Thoracic aorta (tissue), 2 donors: Measurements from ENCODE around the gene MLN. TPM values are rescaled to one million over a fixed set of nuclear protein-coding genes. Genes with fewer than 3 reads are reported as not detected.

Experiments used
- ATAC-seq: fragments of 150-250 bp; one replicate; pipeline ENCODE4 v1.8.0; 2017; ENCODE audit warnings: low read depth; ENCODE audit not compliant: insufficient number of reproducible peaks, low FRiP score
- DNase-seq: peaks from one replicate; pipeline ENCODE4 v3.0.0-alpha.2; 2020; ENCODE audit warnings: low spot score
- H3K27ac ChIP-seq, 2 donors: fragments of 200-600 bp; sonication (generic); 1 replicate in 1 of 2; 2 replicates in 1 of 2; pipeline ENCODE4 v1.5.1; 2016; ENCODE audit warnings: mild to moderate bottlenecking in 2 of 2, moderate library complexity in 2 of 2
- H3K27me3 ChIP-seq: fragments of 200-600 bp; sonication (generic); replicated peaks from 2 replicates; pipeline ENCODE4 v1.6.0; 2016; ENCODE audit warnings: mild to moderate bottlenecking; ENCODE audit not compliant: insufficient read depth
- H3K36me3 ChIP-seq: fragments of 200-600 bp; sonication (generic); one replicate; pipeline ENCODE4 v1.5.1; 2016
- H3K4me1 ChIP-seq, 2 donors: fragments of 200-600 bp; sonication (generic); 1 replicate in 1 of 2; 2 replicates in 1 of 2; pipeline versions ENCODE4 v1.5.1 to v1.6.0; 2016; ENCODE audit warnings: low read depth in 2 of 2, mild to moderate bottlenecking in 1 of 2; ENCODE audit not compliant: control insufficient read depth in 1 of 2
- H3K4me3 ChIP-seq: fragments of 200-600 bp; sonication (generic); 2 replicates; pipeline ENCODE4 v1.5.1; 2016; ENCODE audit warnings: mild to moderate bottlenecking
- H3K9me3 ChIP-seq: fragments of 200-600 bp; sonication (generic); 2 replicates; pipeline ENCODE4 v1.5.1; 2016
- total RNA-seq, 2 donors: library from RNA; depleted of rRNA; stranded (reverse); fragments of >200 nt; gene quantifications; one replicate each; pipeline versions ENCODE4 v1.1.0 to v1.2.3, GENCODE V29; 2016
- TF ChIP-seq, protein P1 (sequence below): fragments of 200-600 bp; sonication (generic); IDR thresholded peaks from one replicate; pipeline ENCODE4 v1.5.1; 2019; ENCODE audit warnings: antibody characterized with exemption

The MLN gene
- total RNA-seq, result not detected

- no peak for ATAC-seq
- no peaks in the 10 kb centered on the region for H3K27me3 ChIP-seq
- H3K36me3 ChIP-seq, result no peaks in the 10 kb centered on the region
- no peaks in the 10 kb centered on the region for H3K9me3 ChIP-seq
- H3K4me1 ChIP-seq, result no peaks in the 10 kb centered on the region
- DNase-seq, result no peak
- TF ChIP-seq, protein P1, sequence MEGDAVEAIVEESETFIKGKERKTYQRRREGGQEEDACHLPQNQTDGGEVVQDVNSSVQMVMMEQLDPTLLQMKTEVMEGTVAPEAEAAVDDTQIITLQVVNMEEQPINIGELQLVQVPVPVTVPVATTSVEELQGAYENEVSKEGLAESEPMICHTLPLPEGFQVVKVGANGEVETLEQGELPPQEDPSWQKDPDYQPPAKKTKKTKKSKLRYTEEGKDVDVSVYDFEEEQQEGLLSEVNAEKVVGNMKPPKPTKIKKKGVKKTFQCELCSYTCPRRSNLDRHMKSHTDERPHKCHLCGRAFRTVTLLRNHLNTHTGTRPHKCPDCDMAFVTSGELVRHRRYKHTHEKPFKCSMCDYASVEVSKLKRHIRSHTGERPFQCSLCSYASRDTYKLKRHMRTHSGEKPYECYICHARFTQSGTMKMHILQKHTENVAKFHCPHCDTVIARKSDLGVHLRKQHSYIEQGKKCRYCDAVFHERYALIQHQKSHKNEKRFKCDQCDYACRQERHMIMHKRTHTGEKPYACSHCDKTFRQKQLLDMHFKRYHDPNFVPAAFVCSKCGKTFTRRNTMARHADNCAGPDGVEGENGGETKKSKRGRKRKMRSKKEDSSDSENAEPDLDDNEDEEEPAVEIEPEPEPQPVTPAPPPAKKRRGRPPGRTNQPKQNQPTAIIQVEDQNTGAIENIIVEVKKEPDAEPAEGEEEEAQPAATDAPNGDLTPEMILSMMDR, result no peak
- H3K27ac ChIP-seq, result no peak within 1 kb of the TSS
- H3K4me3 ChIP-seq, result no peak within 1 kb of the TSS
Observed at GRCh38 chr6:33803571-33804053, at the start of gene MLN. TSS of gene MLN (minus strand) at chr6:33804003. CDS start at chr6:33801163, 2,840 bp downstream.

- H3K4me1 ChIP-seq, result no peaks in the 10 kb centered on the region
- H3K4me3 ChIP-seq, result no peak overlapping the region
- H3K9me3 ChIP-seq, result no peaks in the 10 kb centered on the region
- DNase-seq (no peak), ATAC-seq (no peak)
- no peaks in the 10 kb centered on the region for H3K27me3 ChIP-seq
- TF ChIP-seq, protein P1, result no peak
- H3K27ac ChIP-seq, result no peak overlapping the region
- H3K36me3 ChIP-seq, result no peaks in the 10 kb centered on the region
Observed at GRCh38 chr6:33853026-33853425, 49.2 kb upstream of the MLN start.

- TF ChIP-seq, protein P1, result no peak
- no peak for ATAC-seq
- Histone ChIP-seq H3K9me3 (no peaks in the 10 kb centered on the region), H3K27me3 (no peaks in the 10 kb centered on the region), H3K36me3 (no peaks in the 10 kb centered on the region), H3K4me3 (no peak overlapping the region), H3K27ac (no peak overlapping the region), H3K4me1 (no peaks in the 10 kb centered on the region)
- no peak for DNase-seq
Observed at GRCh38 chr6:33851959-33852358, 48.2 kb upstream of the MLN start.

- H3K27me3 ChIP-seq, result no peaks in the 10 kb centered on the region
- no peaks in the 10 kb centered on the region for H3K36me3 ChIP-seq
Observed at GRCh38 chr6:33850869-33851541, 47.2 kb upstream of the MLN start.

DNA sequence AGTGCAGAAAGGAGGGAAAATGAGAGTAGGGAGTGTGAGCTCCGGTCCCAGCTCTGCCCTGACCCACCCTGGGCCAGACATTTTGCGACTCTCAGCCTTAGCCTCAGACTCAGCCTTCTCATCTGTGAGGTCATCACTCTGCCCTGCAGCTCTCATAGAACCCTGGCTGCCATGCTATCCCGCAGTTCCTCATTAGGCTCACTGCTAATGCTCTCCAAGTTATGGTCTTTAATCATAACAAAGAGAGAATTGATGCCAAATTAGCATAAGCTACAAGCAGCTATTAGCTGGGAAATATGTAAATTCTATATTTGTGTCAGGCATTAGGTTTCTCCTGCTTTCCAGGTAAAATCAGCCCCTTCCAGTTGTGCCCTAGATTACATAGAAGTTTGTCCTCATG, 46.5 kb upstream of the MLN start:
- TF ChIP-seq, protein P1, result no peak
- H3K27ac ChIP-seq, result no peak overlapping the region
- ATAC-seq, result no peak
- H3K9me3 ChIP-seq, result no peaks in the 10 kb centered on the region
- H3K4me1 ChIP-seq, result no peaks in the 10 kb centered on the region
- DNase-seq, result no peak
- no peak overlapping the region for H3K4me3 ChIP-seq
- H3K27me3 ChIP-seq, result no peaks in the 10 kb centered on the region
- no peaks in the 10 kb centered on the region for H3K36me3 ChIP-seq

More at GRCh38 chr6:33850869-33851541, 47.2 kb upstream of the MLN start:
- ATAC-seq, result no peak
- Histone ChIP-seq H3K4me3 (no peak overlapping the region), H3K4me1 (no peaks in the 10 kb centered on the region), H3K9me3 (no peaks in the 10 kb centered on the region), H3K27ac (no peak overlapping the region)
- no peak for DNase-seq
- TF ChIP-seq, protein P1, result no peak
